Parathyroid adenoma (tissue), 2 donors: ENCODE measurements around the gene ALOX12B.

Experiments used
- H2AFZ ChIP-seq: fragments of 300-600 bp; sonication (generic); one replicate; pipeline ENCODE4 v1.7.0; 2017; ENCODE audit warnings: antibody characterized with exemption, mild to moderate bottlenecking
- H3K27ac ChIP-seq: fragments of 300-600 bp; sonication (generic); one replicate; pipeline ENCODE4 v1.7.0; 2017
- H3K27me3 ChIP-seq: fragments of 300-600 bp; sonication (generic); one replicate; pipeline ENCODE4 v1.7.0; 2017; ENCODE audit warnings: low read length; ENCODE audit not compliant: control insufficient read depth, insufficient read depth
- H3K36me3 ChIP-seq: fragments of 300-600 bp; sonication (generic); one replicate; pipeline ENCODE4 v1.7.0; 2017; ENCODE audit warnings: low read length; ENCODE audit not compliant: control insufficient read depth, insufficient read depth
- H3K4me1 ChIP-seq: fragments of 300-600 bp; sonication (generic); one replicate; pipeline ENCODE4 v1.7.0; 2017; ENCODE audit warnings: control low read depth
- H3K4me2 ChIP-seq: fragments of 300-600 bp; sonication (generic); one replicate; pipeline ENCODE4 v1.7.0; 2017; ENCODE audit warnings: low read length
- H3K4me3 ChIP-seq: fragments of 300-600 bp; sonication (generic); one replicate; pipeline ENCODE4 v1.7.0; 2017; ENCODE audit warnings: low read depth, low read length
- H3K79me2 ChIP-seq: fragments of 300-600 bp; sonication (generic); one replicate; pipeline ENCODE4 v1.7.0; 2017; ENCODE audit warnings: control low read depth
- H3K9ac ChIP-seq: fragments of 300-600 bp; sonication (generic); one replicate; pipeline ENCODE4 v1.7.0; 2017; ENCODE audit warnings: mild to moderate bottlenecking
- H3K9me3 ChIP-seq: fragments of 300-600 bp; sonication (generic); one replicate; pipeline ENCODE4 v1.7.0; 2017; ENCODE audit warnings: low read length; ENCODE audit not compliant: control insufficient read depth
- TF ChIP-seq, protein P1 (sequence below): fragments of 300-600 bp; sonication (generic); IDR thresholded peaks from one replicate; pipeline ENCODE4 v1.7.0; 2017; ENCODE audit warnings: antibody characterized with exemption, mild to moderate bottlenecking
- donor health status: primary hyperparathyroidism.

The ALOX12B gene

DNA sequence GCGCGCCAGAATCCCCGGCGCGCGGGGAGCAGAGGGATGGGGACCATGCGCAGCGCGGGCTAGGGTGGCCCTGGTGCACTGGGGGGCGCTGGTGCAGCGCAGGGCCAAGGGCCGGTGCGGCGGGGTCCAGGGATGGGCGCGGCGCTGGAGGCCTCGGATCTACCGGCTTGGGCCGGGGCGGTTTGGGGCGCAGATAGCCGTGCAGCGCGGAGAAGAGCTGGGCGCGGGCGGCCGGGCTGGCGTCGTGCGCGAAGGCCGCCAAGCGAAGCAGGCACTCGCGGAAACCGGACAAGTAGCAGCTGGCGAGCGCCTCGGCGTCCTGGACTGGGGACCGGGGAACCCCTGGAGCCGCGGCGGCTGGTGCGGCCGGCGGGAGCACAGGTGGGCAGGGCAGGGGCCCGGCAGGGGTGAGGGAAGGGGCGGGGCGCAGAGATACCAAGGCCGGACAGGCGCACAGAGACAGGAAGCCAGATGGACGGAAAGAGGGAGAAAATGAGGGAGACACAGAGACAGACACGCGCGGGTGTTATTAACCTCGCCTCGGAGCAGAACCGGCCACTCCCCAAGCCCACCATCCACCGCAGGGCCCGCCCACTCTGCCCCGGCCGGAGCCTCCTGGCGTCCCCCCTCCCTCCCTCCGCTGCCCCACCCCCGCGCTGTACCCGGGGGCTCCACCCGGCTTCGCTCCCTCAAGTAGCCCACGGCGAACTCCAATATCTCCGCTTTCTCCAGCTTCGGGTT, 34.3 kb upstream of the ALOX12B start:
- H3K9ac ChIP-seq = no peak overlapping the region
- H3K27ac ChIP-seq = peak overlapping the region; percentile 52
- H3K79me2 ChIP-seq = no peaks in the 10 kb centered on the region
- H2AFZ ChIP-seq = peak overlapping the region; percentile 87
- no peaks in the 10 kb centered on the region for H3K36me3 ChIP-seq
- peaks cover 43% of the 10 kb centered on the region for H3K4me1 ChIP-seq
- H3K4me2 ChIP-seq = peak overlapping the region; percentile 82
- H3K27me3 ChIP-seq = peaks cover 2% of the 10 kb centered on the region
- no peaks in the 10 kb centered on the region for H3K9me3 ChIP-seq
- TF ChIP-seq, protein P1, sequence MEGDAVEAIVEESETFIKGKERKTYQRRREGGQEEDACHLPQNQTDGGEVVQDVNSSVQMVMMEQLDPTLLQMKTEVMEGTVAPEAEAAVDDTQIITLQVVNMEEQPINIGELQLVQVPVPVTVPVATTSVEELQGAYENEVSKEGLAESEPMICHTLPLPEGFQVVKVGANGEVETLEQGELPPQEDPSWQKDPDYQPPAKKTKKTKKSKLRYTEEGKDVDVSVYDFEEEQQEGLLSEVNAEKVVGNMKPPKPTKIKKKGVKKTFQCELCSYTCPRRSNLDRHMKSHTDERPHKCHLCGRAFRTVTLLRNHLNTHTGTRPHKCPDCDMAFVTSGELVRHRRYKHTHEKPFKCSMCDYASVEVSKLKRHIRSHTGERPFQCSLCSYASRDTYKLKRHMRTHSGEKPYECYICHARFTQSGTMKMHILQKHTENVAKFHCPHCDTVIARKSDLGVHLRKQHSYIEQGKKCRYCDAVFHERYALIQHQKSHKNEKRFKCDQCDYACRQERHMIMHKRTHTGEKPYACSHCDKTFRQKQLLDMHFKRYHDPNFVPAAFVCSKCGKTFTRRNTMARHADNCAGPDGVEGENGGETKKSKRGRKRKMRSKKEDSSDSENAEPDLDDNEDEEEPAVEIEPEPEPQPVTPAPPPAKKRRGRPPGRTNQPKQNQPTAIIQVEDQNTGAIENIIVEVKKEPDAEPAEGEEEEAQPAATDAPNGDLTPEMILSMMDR = peak; percentile 71
- H3K4me3 ChIP-seq = peak overlapping the region; percentile 80

DNA sequence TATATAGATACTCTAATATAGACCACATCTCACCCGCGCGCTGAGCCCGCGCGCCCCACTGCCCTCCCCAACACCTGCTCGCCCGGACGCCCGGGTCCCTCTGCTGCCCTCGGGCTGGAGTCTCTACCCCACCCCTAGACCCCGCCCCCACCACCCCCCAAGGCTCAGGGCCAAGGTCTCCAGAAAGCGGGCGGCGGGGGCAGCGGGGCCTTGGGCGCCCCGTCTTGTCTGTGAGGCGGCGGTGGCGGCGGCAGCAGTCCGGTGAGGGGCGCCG, 33.8 kb upstream of the ALOX12B start:
- Histone ChIP-seq H3K9me3 (no peaks in the 10 kb centered on the region), H3K27ac (peak overlapping the region; percentile 52), H3K4me1 (peaks cover 40% of the 10 kb centered on the region), H3K36me3 (no peaks in the 10 kb centered on the region), H3K4me3 (peak overlapping the region; percentile 80), H3K9ac (no peak overlapping the region), H3K27me3 (peaks cover 2% of the 10 kb centered on the region), H3K4me2 (peak overlapping the region; percentile 82), H3K79me2 (no peaks in the 10 kb centered on the region), H2AFZ (peak overlapping the region; percentile 87)
- TF ChIP-seq, protein P1 = no peak

DNA sequence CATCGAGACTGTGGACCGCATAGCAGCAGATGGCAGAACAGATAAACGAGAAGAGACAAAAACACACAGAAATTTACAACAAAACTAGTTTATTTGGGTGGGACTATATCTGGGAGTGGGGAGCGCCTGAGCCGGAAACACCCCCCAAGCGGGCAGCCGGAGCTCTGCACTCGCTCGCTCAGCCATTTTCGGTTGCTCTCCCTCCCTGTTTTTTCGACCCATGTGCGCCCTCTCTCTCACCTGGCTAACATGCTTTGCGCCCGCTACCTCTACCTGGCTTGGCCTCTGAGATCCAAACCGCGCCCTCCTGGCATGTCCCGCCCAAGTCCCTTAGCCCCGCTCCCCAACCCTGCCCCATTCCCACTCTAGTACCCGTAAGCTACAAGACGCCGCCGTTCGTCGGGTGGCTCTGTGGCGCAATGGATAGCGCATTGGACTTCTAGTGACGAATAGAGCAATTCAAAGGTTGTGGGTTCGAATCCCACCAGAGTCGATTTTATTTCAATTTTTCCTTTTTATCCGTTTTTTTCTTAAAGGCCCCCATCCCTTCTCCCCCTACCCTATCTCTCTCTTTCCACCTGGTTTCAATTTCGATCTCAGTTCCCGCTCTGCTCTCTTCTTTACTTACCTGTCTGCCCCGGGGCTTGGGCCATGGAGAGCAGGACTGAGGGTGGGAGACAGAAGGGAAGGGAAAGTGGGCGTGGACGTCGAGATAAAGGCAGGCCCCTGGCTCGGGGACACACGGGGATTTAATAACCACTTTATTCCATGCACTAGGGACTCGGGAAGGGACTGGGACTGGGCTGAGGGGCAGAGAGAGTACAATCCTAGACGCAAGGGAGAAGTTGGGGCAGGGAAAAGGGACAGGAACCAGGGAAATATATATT, 33.2 kb upstream of the ALOX12B start:
- H3K27ac ChIP-seq = peak overlapping the region; percentile 78
- H2AFZ ChIP-seq = peak overlapping the region; percentile 87
- no peaks in the 10 kb centered on the region for H3K79me2 ChIP-seq
- H3K4me1 ChIP-seq = peaks cover 35% of the 10 kb centered on the region
- peaks cover 2% of the 10 kb centered on the region for H3K27me3 ChIP-seq
- peak overlapping the region; percentile 58 for H3K4me3 ChIP-seq
- TF ChIP-seq, protein P1 = no peak
- H3K9ac ChIP-seq = no peak overlapping the region
- no peaks in the 10 kb centered on the region for H3K9me3 ChIP-seq
- H3K36me3 ChIP-seq = no peaks in the 10 kb centered on the region
- peak overlapping the region; percentile 82 for H3K4me2 ChIP-seq

DNA sequence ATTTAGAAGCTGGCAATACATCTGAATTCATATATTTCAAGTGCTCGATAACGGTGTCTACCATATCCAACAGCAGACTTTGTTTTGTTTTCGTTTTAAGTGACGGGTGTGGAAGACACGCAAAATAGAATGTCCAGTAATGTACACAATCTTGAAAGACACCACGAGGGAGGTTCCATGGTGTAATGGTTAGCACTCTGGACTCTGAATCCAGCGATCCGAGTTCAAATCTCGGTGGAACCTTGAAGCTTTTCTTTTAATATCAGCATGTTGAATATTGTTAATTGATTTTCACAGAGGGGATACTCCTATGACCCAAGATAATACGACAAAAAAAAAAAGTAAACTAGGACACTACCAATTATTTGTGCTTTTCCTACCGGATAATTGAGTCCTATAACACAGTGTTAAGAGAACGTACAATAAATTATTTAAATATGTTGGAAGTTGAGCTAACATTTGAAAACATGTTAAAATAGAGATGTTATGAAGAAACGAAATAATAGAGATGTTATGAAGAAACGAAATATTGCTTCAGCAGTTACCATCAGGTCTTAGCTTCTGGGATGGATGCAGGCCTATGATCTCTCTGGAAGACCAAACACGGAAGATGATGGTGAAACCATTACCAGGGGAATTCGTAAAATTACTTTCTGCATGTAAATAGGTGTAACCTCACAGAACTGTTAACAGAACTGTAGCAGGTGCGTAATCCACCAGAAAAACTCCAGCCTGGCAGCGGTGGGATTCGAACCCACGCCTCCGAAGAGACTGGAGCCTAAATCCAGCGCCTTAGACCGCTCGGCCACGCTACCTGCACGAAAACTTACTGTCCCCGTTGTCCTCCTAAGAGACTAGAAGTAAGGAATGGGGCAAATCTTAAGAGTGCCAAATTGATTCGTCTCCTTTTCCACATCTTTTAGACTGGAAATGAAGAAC, 32.3 kb upstream of the ALOX12B start:
- Histone ChIP-seq H3K27me3 (peaks cover 2% of the 10 kb centered on the region), H3K9me3 (no peaks in the 10 kb centered on the region), H3K4me1 (peaks cover 31% of the 10 kb centered on the region), H3K79me2 (no peaks in the 10 kb centered on the region), H3K9ac (no peak overlapping the region), H3K36me3 (no peaks in the 10 kb centered on the region), H3K4me3 (peak overlapping the region; percentile 58), H2AFZ (peak overlapping the region; percentile 87), H3K4me2 (peak overlapping the region; percentile 82), H3K27ac (peak overlapping the region; percentile 78)
- TF ChIP-seq, protein P1 = no peak
